GM06990 (cell line): ENCODE results near the gene XPO6.

Experiments used
- DNase-seq: peaks from one replicate; pipeline ENCODE4 v3.0.0-alpha.2; 2011; ENCODE audit not compliant: insufficient read length; ENCODE audit errors: extremely low read depth
- H3K27me3 ChIP-seq: replicated peaks from 2 replicates; pipeline ENCODE4 v1.6.0; 2011; ENCODE audit warnings: low read length; ENCODE audit not compliant: control insufficient read depth, insufficient read depth
- H3K36me3 ChIP-seq: 2 replicates; pipeline ENCODE4 v1.5.1; 2011; ENCODE audit warnings: low read length; ENCODE audit not compliant: control insufficient read depth, insufficient read depth
- H3K4me3 ChIP-seq: replicated peaks from 2 replicates; pipeline ENCODE4 v1.5.1; 2011; ENCODE audit warnings: low read depth, mild to moderate bottlenecking, control low read depth, low read length
- TF ChIP-seq, protein P1 (sequence below): IDR thresholded peaks from 2 replicates; pipeline ENCODE4 v1.5.1; 2011; ENCODE audit warnings: low read length, control low read depth, mild to moderate bottlenecking, inconsistent platforms; ENCODE audit not compliant: insufficient read depth, poor library complexity, severe bottlenecking

The XPO6 gene

DNA sequence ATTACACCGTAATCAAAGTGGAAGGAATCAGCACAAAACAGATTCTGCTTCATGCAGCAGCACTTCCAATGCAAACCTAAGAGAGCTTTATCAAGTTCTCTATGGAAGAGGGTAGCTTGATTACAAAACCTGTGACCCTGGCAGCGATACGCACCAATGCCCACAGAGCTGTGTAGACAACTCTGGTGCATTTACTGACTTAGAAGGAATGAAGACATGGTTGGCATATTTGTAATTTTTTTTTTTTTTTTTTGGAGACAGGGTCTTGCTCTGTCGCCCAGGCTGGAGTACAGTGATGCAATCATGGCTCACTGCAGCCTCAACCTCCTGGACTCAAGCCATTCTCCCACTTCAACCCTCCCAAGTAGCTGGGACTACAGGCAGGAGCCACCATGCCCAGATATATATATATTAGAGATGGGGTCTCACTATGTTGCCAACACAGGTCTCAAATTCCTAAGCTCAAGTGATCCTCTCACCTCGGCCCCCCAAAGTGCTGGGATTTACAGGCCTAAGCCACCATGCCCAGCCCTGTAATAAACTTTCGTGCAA is 49.4 kb downstream of the XPO6 start:
- TF ChIP-seq, protein P1, sequence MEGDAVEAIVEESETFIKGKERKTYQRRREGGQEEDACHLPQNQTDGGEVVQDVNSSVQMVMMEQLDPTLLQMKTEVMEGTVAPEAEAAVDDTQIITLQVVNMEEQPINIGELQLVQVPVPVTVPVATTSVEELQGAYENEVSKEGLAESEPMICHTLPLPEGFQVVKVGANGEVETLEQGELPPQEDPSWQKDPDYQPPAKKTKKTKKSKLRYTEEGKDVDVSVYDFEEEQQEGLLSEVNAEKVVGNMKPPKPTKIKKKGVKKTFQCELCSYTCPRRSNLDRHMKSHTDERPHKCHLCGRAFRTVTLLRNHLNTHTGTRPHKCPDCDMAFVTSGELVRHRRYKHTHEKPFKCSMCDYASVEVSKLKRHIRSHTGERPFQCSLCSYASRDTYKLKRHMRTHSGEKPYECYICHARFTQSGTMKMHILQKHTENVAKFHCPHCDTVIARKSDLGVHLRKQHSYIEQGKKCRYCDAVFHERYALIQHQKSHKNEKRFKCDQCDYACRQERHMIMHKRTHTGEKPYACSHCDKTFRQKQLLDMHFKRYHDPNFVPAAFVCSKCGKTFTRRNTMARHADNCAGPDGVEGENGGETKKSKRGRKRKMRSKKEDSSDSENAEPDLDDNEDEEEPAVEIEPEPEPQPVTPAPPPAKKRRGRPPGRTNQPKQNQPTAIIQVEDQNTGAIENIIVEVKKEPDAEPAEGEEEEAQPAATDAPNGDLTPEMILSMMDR, result no peak
- H3K36me3 ChIP-seq, result peaks cover 10% of the 10 kb centered on the region
- DNase-seq, result no peak

DNA sequence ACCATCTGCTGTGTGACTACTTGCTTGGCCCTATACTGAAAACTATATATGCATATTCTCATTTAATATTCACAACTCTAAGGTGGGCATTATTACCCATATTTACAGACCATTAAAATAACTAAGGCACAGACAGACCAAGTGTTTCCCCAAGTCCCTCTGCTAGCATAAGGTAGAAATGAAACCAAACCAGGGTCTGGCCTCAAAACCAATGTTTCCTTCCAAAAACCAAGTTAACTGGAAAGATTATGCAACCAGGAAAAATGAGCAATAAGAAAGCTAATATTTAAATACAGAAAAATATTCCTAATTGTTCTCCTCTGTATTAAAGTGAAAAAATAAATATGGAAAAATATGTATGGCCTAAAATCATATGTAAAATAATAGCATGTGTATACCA is 50.1 kb downstream of the XPO6 start:
- Histone ChIP-seq H3K4me3 (no peak overlapping the region), H3K27me3 (no peaks in the 10 kb centered on the region), H3K36me3 (peaks cover 5% of the 10 kb centered on the region)
- DNase-seq, result no peak
- TF ChIP-seq, protein P1, result no peak

More for the DNA sequence above, 49.4 kb downstream of the XPO6 start:
- H3K4me3 ChIP-seq, result no peak overlapping the region
- no peaks in the 10 kb centered on the region for H3K27me3 ChIP-seq

DNA sequence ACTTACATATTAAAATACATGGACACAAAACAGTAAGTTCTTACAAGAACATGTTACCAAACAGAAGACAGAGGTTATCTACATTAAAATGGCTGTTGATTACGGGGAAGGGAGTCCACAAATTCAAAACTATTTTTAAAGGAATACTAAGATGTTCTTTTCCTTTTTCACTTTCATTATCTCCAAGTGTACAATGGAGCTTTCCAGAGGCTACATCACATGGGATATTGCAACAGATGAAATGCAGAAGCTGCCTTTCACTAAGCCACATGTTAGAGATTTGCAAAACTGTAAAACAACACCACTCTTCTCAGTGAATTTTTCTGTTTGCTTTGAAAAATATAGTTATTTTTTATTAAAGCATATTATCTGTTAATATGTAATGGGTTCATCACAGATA is 53.6 kb downstream of the XPO6 start:
- peaks cover 18% of the 10 kb centered on the region for H3K36me3 ChIP-seq

DNA sequence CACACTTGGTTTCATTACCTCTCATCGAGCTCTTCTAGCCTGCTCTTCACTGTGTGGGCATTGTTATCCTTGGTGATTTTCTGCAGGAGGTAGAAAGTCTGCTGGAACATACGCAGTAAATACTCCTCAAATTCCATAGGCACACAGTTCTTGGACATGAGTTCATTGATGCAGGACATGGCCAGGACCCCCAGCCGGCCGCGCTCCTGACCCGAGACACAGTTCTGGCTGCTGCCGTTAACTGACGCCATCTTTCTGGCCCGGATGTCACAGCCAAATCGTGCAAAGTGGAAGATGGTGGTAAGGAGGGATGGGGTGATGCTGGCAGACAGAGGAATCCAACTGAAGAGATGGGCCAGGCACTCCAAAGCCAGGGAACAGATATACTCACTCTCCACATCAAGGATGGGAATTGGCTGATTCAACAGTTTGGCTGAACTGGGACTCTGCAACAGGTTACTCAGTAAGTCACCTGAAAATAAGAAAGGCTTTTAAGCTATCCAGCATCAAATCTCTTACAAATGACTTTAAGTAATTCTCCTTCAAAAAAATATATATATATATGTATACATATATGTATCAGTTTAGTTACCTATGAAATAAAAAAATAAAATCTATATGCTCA is 55.6 kb downstream of the XPO6 start:
- peaks cover 24% of the 10 kb centered on the region for H3K36me3 ChIP-seq
- no peaks in the 10 kb centered on the region for H3K27me3 ChIP-seq
- no peak overlapping the region for H3K4me3 ChIP-seq
- TF ChIP-seq, protein P1, result no peak
- DNase-seq, result no peak

More for the DNA sequence above, 53.6 kb downstream of the XPO6 start:
- TF ChIP-seq, protein P1, result no peak
- Histone ChIP-seq H3K4me3 (no peak overlapping the region), H3K27me3 (no peaks in the 10 kb centered on the region)
- no peak for DNase-seq

DNA sequence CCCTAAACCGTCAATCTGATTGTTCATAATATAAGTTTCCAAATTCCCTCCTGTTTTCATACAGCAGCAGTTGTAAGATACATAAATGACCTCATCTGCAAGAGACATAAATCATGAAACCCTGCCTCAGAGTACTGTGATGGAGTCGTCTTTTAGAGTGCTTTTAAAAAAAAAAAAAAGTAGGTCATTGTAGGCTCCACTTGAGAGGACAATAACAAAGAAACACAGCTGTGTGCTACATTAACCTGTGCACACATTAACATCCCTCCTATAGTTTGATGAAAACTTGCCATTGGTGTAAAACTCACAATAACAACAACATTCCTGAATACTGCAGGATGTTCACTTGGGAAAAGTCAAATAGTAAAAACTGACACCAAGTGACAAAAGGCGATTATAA is 56.5 kb downstream of the XPO6 start:
- TF ChIP-seq, protein P1, result no peak
- H3K27me3 ChIP-seq, result no peaks in the 10 kb centered on the region
- DNase-seq, result no peak
- peaks cover 24% of the 10 kb centered on the region for H3K36me3 ChIP-seq
- no peak overlapping the region for H3K4me3 ChIP-seq
